H9 (cell line): ENCODE results near the gene FARS2. TPM values are rescaled to one million over a fixed set of nuclear protein-coding genes. Genes with fewer than 3 reads are reported as not detected.

Experiments used
- DNase-seq: peaks from one replicate; pipeline ENCODE4 v3.0.0-alpha.2; 2017
- H2AFZ ChIP-seq: one replicate; pipeline ENCODE4 v1.6.1; 2013; ENCODE audit warnings: mild to moderate bottlenecking, low read length, control low read depth, moderate library complexity
- H2AK5ac ChIP-seq: 2 replicates; pipeline ENCODE4 v1.6.1; 2013; ENCODE audit warnings: low read length, control low read depth, mixed read lengths; ENCODE audit not compliant: insufficient read length
- H2BK120ac ChIP-seq: one replicate; pipeline ENCODE4 v1.6.1; 2013; ENCODE audit warnings: low read depth, mild to moderate bottlenecking, low read length, control low read depth, inconsistent platforms; ENCODE audit not compliant: poor library complexity, severe bottlenecking
- H2BK12ac ChIP-seq: 2 replicates; pipeline ENCODE4 v1.6.1; 2013; ENCODE audit warnings: low read length, control low read depth, mixed read lengths, low read depth; ENCODE audit not compliant: insufficient read length
- H2BK15ac ChIP-seq: 2 replicates; pipeline ENCODE4 v1.6.1; 2013; ENCODE audit warnings: low read depth, low read length, control low read depth
- H2BK20ac ChIP-seq: one replicate; pipeline ENCODE4 v1.6.1; 2013; ENCODE audit warnings: low read depth, mild to moderate bottlenecking, low read length, control low read depth, inconsistent platforms; ENCODE audit not compliant: poor library complexity, severe bottlenecking
- H2BK5ac ChIP-seq: 2 replicates; pipeline ENCODE4 v1.6.1; 2013; ENCODE audit warnings: low read length, control low read depth, mixed read lengths; ENCODE audit not compliant: insufficient read length
- H3K14ac ChIP-seq: 2 replicates; pipeline ENCODE4 v1.6.1; 2013; ENCODE audit warnings: low read length, control low read depth; ENCODE audit not compliant: insufficient read depth
- H3K18ac ChIP-seq: 2 replicates; pipeline ENCODE4 v1.6.1; 2013; ENCODE audit warnings: low read depth, mild to moderate bottlenecking, mixed read lengths, low read length, control low read depth; ENCODE audit not compliant: insufficient read length
- H3K23ac ChIP-seq: 2 replicates; pipeline ENCODE4 v1.6.1; 2013; ENCODE audit warnings: low read length, control low read depth, mixed read lengths, low read depth; ENCODE audit not compliant: insufficient read length
- H3K23me2 ChIP-seq: 2 replicates; pipeline ENCODE4 v1.6.1; 2013; ENCODE audit warnings: low read depth, mild to moderate bottlenecking, mixed read lengths, low read length, control low read depth; ENCODE audit not compliant: insufficient read length, poor library complexity, severe bottlenecking
- H3K27ac ChIP-seq: 2 replicates; pipeline ENCODE4 v1.5.1; 2013; ENCODE audit warnings: low read length, control low read depth, mixed read lengths, low read depth; ENCODE audit not compliant: insufficient read length
- H3K27me3 ChIP-seq: 2 replicates; pipeline ENCODE4 v1.6.1; 2013; ENCODE audit warnings: low read length, control low read depth, inconsistent platforms; ENCODE audit not compliant: insufficient read depth
- H3K4ac ChIP-seq: 2 replicates; pipeline ENCODE4 v1.6.1; 2013; ENCODE audit warnings: low read depth, mild to moderate bottlenecking, control low read depth, inconsistent platforms, low read length, moderate library complexity
- H3K4me1 ChIP-seq: 2 replicates; pipeline ENCODE4 v1.6.1; 2013; ENCODE audit warnings: low read length, control low read depth, inconsistent platforms; ENCODE audit not compliant: insufficient read depth
- H3K4me2 ChIP-seq: 2 replicates; pipeline ENCODE4 v1.6.1; 2013; ENCODE audit warnings: low read length, control low read depth, mixed read lengths; ENCODE audit not compliant: insufficient read length, insufficient read depth
- H3K56ac ChIP-seq: 2 replicates; pipeline ENCODE4 v1.6.1; 2013; ENCODE audit warnings: low read depth, mild to moderate bottlenecking, mixed read lengths, low read length, control low read depth; ENCODE audit not compliant: insufficient read length
- H3K79me1 ChIP-seq: 2 replicates; pipeline ENCODE4 v1.6.1; 2013; ENCODE audit warnings: low read depth, mild to moderate bottlenecking, moderate library complexity, low read length, control low read depth, inconsistent platforms; ENCODE audit not compliant: insufficient read depth, poor library complexity, severe bottlenecking
- H3K79me2 ChIP-seq: 2 replicates; pipeline ENCODE4 v1.6.1; 2013; ENCODE audit warnings: low read length, control low read depth, inconsistent platforms; ENCODE audit not compliant: insufficient read depth
- H3K9ac ChIP-seq: 2 replicates; pipeline ENCODE4 v1.6.1; 2013; ENCODE audit warnings: low read length, control low read depth, mixed read lengths; ENCODE audit not compliant: insufficient read length; ENCODE audit errors: extremely low read depth
- H3K9me3 ChIP-seq: one replicate; pipeline ENCODE4 v1.6.1; 2013; ENCODE audit warnings: low read depth, low read length, inconsistent platforms; ENCODE audit not compliant: control insufficient read depth
- H3T11ph ChIP-seq: one replicate; pipeline ENCODE4 v1.6.1; 2013; ENCODE audit warnings: mild to moderate bottlenecking, low read length, control low read depth, inconsistent platforms
- H4K20me1 ChIP-seq: one replicate; pipeline ENCODE4 v1.6.1; 2013; ENCODE audit not compliant: control insufficient read depth, insufficient read length, insufficient read depth
- H4K5ac ChIP-seq: 2 replicates; pipeline ENCODE4 v1.6.1; 2013; ENCODE audit warnings: low read depth, mild to moderate bottlenecking, mixed read lengths, low read length, control low read depth; ENCODE audit not compliant: insufficient read length
- H4K8ac ChIP-seq: replicated peaks from 2 replicates; pipeline ENCODE4 v1.6.1; 2013; ENCODE audit warnings: low read length, control low read depth, mixed read lengths, low read depth; ENCODE audit not compliant: insufficient read length
- H4K91ac ChIP-seq: 2 replicates; pipeline ENCODE4 v1.6.1; 2013; ENCODE audit warnings: low read depth, mild to moderate bottlenecking, moderate library complexity, mixed read lengths, low read length, control low read depth; ENCODE audit not compliant: insufficient read length
- H3K27ac Mint-ChIP-seq, 3 experiments: 2 replicates in 2 of 3; 3 replicates in 1 of 3; pipeline ENCODE4 v1.8.0; 2020 to 2021; ENCODE audit warnings: mixed read lengths in 3 of 3, mild to moderate bottlenecking in 1 of 3, moderate library complexity in 1 of 3
- H3K27me3 Mint-ChIP-seq: 2 replicates; pipeline ENCODE4 v1.8.0; 2021; ENCODE audit warnings: low read depth, mild to moderate bottlenecking, moderate library complexity, mixed read lengths
- H3K36me3 Mint-ChIP-seq, 3 experiments: 2 replicates in 2 of 3; 3 replicates in 1 of 3; pipeline ENCODE4 v1.8.0; 2020 to 2021; ENCODE audit warnings: low read depth in 3 of 3, mixed read lengths in 3 of 3; ENCODE audit not compliant: insufficient read depth in 1 of 3
- H3K4me1 Mint-ChIP-seq, 2 experiments: 2 replicates each; pipeline ENCODE4 v1.8.0; 2020; ENCODE audit warnings: mixed read lengths in 2 of 2
- H3K4me3 Mint-ChIP-seq, 2 experiments: 2 replicates in 1 of 2; 3 replicates in 1 of 2; pipeline ENCODE4 v1.8.0; 2020 to 2021; ENCODE audit warnings: mild to moderate bottlenecking in 2 of 2, mixed read lengths in 2 of 2, moderate library complexity in 1 of 2
- H3K9me3 Mint-ChIP-seq, 2 experiments: 2 replicates in 1 of 2; 3 replicates in 1 of 2; pipeline ENCODE4 v1.8.0; 2020; ENCODE audit warnings: mild to moderate bottlenecking in 2 of 2, mixed read lengths in 2 of 2, moderate library complexity in 1 of 2
- CTCF ChIP-seq: fragments of 200-600 bp; sonication (generic); conservative IDR thresholded peaks from 3 replicates; pipeline ENCODE4 v1.8.0; 2021; ENCODE audit warnings: antibody characterized with exemption, mild to moderate bottlenecking
- WGBS: extraction: QIAGEN DNeasy Blood & Tissue Kit; methylation state at CpG from one replicate; pipeline ENCODE4 v1.1.7; 2013; ENCODE audit warnings: missing lambda C conversion rate, low lambda C conversion rate, mixed read lengths; ENCODE audit not compliant: insufficient read length; ENCODE audit errors: extremely low coverage; 5-methylcytosine and 5-hydroxymethylcytosine counted together
- total RNA-seq: library from RNA; stranded (reverse); gene quantifications from 2 replicates; pipeline ENCODE4 v1.2.1, GENCODE V29; 2021

The FARS2 gene
- total RNA-seq, 1 experiment from 2014 or later: 8.5 TPM

DNA sequence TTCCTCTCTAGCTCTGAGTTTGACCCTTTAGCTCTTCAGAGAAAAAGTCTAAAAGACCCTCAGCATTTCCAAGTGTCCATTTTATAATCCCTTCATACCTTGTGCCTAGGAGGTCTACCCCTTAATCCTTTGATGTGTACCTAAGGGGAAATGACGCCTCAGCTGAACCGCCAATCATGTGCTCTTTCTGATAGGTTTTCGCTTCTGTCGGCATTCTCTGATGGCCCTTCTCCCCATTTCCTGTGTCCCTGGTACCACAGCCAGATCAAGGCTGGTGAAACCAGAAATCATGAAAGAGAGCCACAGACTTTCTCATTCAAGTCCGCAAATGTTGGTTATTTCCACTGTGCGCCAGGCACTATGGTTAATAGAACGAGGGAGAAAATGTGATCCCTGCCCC is 333.9 kb downstream of the FARS2 start:
- no peak overlapping the region for H3K4me2 ChIP-seq
- no peak overlapping the region for H4K8ac ChIP-seq
- DNase-seq: no peak
- H3K23ac ChIP-seq: peak overlapping the region; percentile 45
- no peaks in the 10 kb centered on the region for H3K27me3 Mint-ChIP-seq
- WGBS: no CpG with 5 or more reads among the region's 7 CpGs
- H4K91ac ChIP-seq: no peak overlapping the region
- H2BK5ac ChIP-seq: no peak overlapping the region
- peak overlapping the region in 1 of 3 experiments; percentile 30; a peak in 1 of 7 replicates for H3K27ac Mint-ChIP-seq
- H3K79me1 ChIP-seq: no peaks in the 10 kb centered on the region
- no peak overlapping the region for H3K4me3 Mint-ChIP-seq
- no peak overlapping the region for H3K4ac ChIP-seq
- TF ChIP-seq CTCF: no peak
- H2BK12ac ChIP-seq: no peak overlapping the region
- H3K23me2 ChIP-seq: no peaks in the 10 kb centered on the region
- no peak overlapping the region for H3K14ac ChIP-seq
- H3K9me3 Mint-ChIP-seq: no peaks in the 10 kb centered on the region
- no peak overlapping the region for H2BK20ac ChIP-seq
- H3K18ac ChIP-seq: no peak overlapping the region
- H3K79me2 ChIP-seq: no peaks in the 10 kb centered on the region
- no peak overlapping the region for H3K9ac ChIP-seq
- no peak overlapping the region for H2AFZ ChIP-seq
- H3K4me1 Mint-ChIP-seq: peaks cover 4% of the 10 kb centered on the region in 2 experiments; a peak in 3 of 4 replicates
- H4K5ac ChIP-seq: no peak overlapping the region
- no peak overlapping the region for H2AK5ac ChIP-seq
- H2BK15ac ChIP-seq: no peak overlapping the region
- H3K9me3 ChIP-seq: no peaks in the 10 kb centered on the region
- no peaks in the 10 kb centered on the region for H4K20me1 ChIP-seq
- H3K27me3 ChIP-seq: no peaks in the 10 kb centered on the region
- H3K27ac ChIP-seq: no peak overlapping the region
- no peaks in the 10 kb centered on the region for H3K36me3 Mint-ChIP-seq
- H3K4me1 ChIP-seq: no peaks in the 10 kb centered on the region
- no peak overlapping the region for H3K56ac ChIP-seq
- H3T11ph ChIP-seq: no peak overlapping the region
- H2BK120ac ChIP-seq: no peak overlapping the region
